IgD-negative memory B cell (primary cell): Measurements from ENCODE around the gene FAM20C. TPM values are rescaled to one million over a fixed set of nuclear protein-coding genes. Genes with fewer than 3 reads are reported as not detected.
A peak's percentile ranks its signal among the peaks of the same experiment; 100 is the strongest.
"Not testable (repeated sequence)": the region's sequence is repeated elsewhere in the genome, so short reads cannot be mapped to it uniquely, and the experiment has no call there.

Source experiments
- H3K27ac Mint-ChIP-seq, 3 donors: one replicate each; pipeline ENCODE4 v1.8.0; 2020 to 2022; ENCODE audit warnings: mild to moderate bottlenecking in 3 of 3, mixed read lengths in 3 of 3, moderate library complexity in 1 of 3
- H3K27me3 Mint-ChIP-seq: one replicate; pipeline ENCODE4 v1.8.0; 2021; ENCODE audit warnings: mixed read lengths
- H3K36me3 Mint-ChIP-seq: one replicate; pipeline ENCODE4 v1.8.0; 2020; ENCODE audit warnings: mild to moderate bottlenecking, mixed read lengths
- H3K4me1 Mint-ChIP-seq, 3 donors: one replicate each; pipeline ENCODE4 v1.8.0; 2020 to 2022; ENCODE audit warnings: mixed read lengths in 3 of 3, mild to moderate bottlenecking in 1 of 3
- H3K4me3 Mint-ChIP-seq, 4 donors: one replicate each; pipeline ENCODE4 v1.8.0; 2020 to 2022; ENCODE audit warnings: mild to moderate bottlenecking in 4 of 4, mixed read lengths in 4 of 4, moderate library complexity in 3 of 4
- H3K9me3 Mint-ChIP-seq, 3 donors: one replicate each; pipeline ENCODE4 v1.8.0; 2020 to 2021; ENCODE audit warnings: mixed read lengths in 3 of 3, mild to moderate bottlenecking in 1 of 3
- polyA plus RNA-seq: library from polyadenylated mRNA; unstranded; fragments of 300-500 nt; fragmentation: Illumina TruSeq; gene quantifications from one replicate; pipeline ENCODE4 v1.2.3, GENCODE V29; 2021

Gene FAM20C
- polyA plus RNA-seq, 1 donor from 2014 or later: not detected

GRCh38 chr7:176786-177459 is 15.4 kb upstream of the FAM20C start:
- Mint-ChIP-seq H3K4me1 (no peaks in the 10 kb centered on the region), H3K27ac (peak overlapping the region in 1 of 3 donors; percentile 76), H3K4me3 (no peak overlapping the region), H3K27me3 (peaks cover 2% of the 10 kb centered on the region), H3K36me3 (no peaks in the 10 kb centered on the region), H3K9me3 (no peaks in the 10 kb centered on the region)

DNA sequence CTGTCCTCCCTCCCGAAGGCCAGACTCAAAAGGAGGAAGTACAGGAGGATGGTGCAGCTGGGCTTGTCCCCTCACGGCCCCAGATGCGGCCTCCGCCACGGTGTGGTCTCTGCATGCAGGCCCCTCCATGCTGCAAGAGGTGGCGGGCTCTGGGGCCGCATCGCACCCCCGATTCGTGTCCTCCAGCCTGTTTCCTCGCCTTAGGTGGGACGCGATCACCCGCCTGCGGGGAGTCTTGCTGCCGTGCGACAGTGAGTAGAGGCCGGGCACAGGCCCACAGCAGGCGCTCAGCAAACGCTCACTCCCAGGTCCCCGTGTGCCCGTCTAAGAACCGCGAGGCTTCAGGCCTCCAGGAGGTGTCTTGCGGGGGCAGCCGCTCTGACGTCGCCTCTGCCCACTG is 13.9 kb upstream of the FAM20C start:
- Mint-ChIP-seq H3K27ac (no peak overlapping the region), H3K27me3 (no peaks in the 10 kb centered on the region), H3K9me3 (no peaks in the 10 kb centered on the region), H3K4me1 (peaks cover 0 to 2% (median 0%) of the 10 kb centered on the region in 3 donors), H3K4me3 (no peak overlapping the region), H3K36me3 (no peaks in the 10 kb centered on the region)

GRCh38 chr7:179209-179681 is 13.1 kb upstream of the FAM20C start:
- H3K4me1 Mint-ChIP-seq: peaks cover 0 to 2% (median 0%) of the 10 kb centered on the region in 3 donors
- no peak overlapping the region for H3K4me3 Mint-ChIP-seq

GRCh38 chr7:179948-180694 is 12.2 kb upstream of the FAM20C start:
- no peaks in the 10 kb centered on the region for H3K27me3 Mint-ChIP-seq
- no peak overlapping the region for H3K27ac Mint-ChIP-seq
- H3K4me3 Mint-ChIP-seq: no peak overlapping the region
- H3K36me3 Mint-ChIP-seq: no peaks in the 10 kb centered on the region
- H3K4me1 Mint-ChIP-seq: peaks cover 0 to 2% (median 0%) of the 10 kb centered on the region in 3 donors
- H3K9me3 Mint-ChIP-seq: no peaks in the 10 kb centered on the region

More at GRCh38 chr7:179209-179681, 13.1 kb upstream of the FAM20C start:
- Mint-ChIP-seq H3K36me3 (no peaks in the 10 kb centered on the region), H3K27me3 (no peaks in the 10 kb centered on the region), H3K27ac (peak overlapping the region in 1 of 3 donors; percentile 61), H3K9me3 (no peaks in the 10 kb centered on the region)

DNA sequence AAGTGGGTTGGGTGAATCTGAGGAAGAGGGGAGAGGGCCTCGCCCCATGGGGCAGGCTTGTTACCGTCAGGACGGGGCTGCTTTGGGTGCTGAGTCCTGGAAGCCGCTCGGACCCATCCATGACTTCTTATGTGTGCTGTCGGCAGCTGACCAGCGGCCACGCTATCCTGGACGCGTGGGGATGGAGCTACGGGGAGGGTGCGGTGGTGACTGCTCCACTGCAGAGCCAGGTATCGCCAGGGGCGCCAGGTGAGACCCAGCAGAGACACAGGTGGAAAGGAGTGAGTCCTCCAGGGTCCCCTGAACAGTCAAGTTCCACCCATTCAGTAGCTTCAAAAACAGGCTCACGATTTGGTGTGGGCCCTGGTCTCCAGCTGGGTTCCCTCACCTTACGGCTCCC is 10.6 kb upstream of the FAM20C start:
- Mint-ChIP-seq H3K36me3 (no peaks in the 10 kb centered on the region), H3K4me1 (peaks cover 0 to 2% (median 0%) of the 10 kb centered on the region in 3 donors), H3K27me3 (no peaks in the 10 kb centered on the region), H3K4me3 (no peak overlapping the region), H3K27ac (no peak overlapping the region), H3K9me3 (no peaks in the 10 kb centered on the region)

GRCh38 chr7:182502-182901 is 9.9 kb upstream of the FAM20C start:
- not testable (repeated sequence) for H3K4me1 Mint-ChIP-seq, H3K27me3 Mint-ChIP-seq, H3K9me3 Mint-ChIP-seq, H3K4me3 Mint-ChIP-seq, H3K36me3 Mint-ChIP-seq, H3K27ac Mint-ChIP-seq

DNA sequence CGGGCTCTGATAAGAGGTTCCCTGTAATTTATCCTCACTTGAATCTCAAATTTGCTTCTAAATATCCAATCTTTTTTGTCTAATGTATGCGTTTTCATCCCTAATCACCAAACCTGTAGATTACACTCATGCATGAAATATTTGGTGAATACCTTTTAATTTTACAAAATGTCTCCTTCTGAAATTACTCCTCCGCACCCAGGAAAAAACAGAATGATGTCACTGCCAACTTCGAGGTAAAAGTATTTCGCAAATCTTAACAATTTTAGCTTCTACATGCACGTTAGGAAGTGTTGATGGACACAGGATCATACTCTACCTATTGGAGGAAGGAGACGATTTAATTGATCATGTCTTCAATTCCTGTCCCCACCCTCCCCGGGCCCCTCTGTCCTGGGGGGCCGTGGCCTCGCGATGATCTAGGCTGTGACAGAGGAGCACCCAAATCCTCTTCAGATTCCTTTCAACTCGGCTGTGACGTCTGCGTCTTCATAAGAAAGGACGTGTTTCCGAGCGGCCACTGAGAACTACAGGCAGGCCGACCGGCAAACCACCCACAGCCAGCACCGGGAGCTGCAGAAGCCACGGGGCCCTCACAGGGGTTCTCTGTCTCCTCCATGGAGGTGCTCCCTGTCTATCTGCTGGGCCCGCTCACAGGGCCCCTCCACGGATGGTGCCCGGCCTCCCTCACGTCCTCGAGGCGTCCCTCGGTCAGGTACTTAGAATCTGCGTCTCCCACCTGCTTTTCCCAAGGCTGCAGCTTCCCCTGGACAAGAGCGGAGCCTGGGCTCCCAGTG is 8.7 kb upstream of the FAM20C start:
- Mint-ChIP-seq H3K36me3 (no peaks in the 10 kb centered on the region), H3K4me1 (peaks cover 0 to 2% (median 0%) of the 10 kb centered on the region in 3 donors), H3K27me3 (no peaks in the 10 kb centered on the region), H3K9me3 (peaks cover 0 to 4% (median 0%) of the 10 kb centered on the region in 3 donors), H3K4me3 (no peak overlapping the region), H3K27ac (no peak overlapping the region)

GRCh38 chr7:184294-185264 is 7.8 kb upstream of the FAM20C start:
- Mint-ChIP-seq H3K27me3 (peaks cover 2% of the 10 kb centered on the region), H3K9me3 (peaks cover 0 to 4% (median 0%) of the 10 kb centered on the region in 3 donors), H3K4me3 (no peak overlapping the region), H3K4me1 (peaks cover 0 to 2% (median 0%) of the 10 kb centered on the region in 3 donors), H3K27ac (no peak overlapping the region), H3K36me3 (no peaks in the 10 kb centered on the region)

GRCh38 chr7:186516-187113 is 5.8 kb upstream of the FAM20C start:
- Mint-ChIP-seq H3K27ac (no peak overlapping the region), H3K27me3 (peaks cover 13% of the 10 kb centered on the region), H3K36me3 (no peaks in the 10 kb centered on the region), H3K9me3 (peaks cover 0 to 4% (median 0%) of the 10 kb centered on the region in 3 donors), H3K4me3 (no peak overlapping the region), H3K4me1 (peaks cover 0 to 4% (median 2%) of the 10 kb centered on the region in 3 donors)

DNA sequence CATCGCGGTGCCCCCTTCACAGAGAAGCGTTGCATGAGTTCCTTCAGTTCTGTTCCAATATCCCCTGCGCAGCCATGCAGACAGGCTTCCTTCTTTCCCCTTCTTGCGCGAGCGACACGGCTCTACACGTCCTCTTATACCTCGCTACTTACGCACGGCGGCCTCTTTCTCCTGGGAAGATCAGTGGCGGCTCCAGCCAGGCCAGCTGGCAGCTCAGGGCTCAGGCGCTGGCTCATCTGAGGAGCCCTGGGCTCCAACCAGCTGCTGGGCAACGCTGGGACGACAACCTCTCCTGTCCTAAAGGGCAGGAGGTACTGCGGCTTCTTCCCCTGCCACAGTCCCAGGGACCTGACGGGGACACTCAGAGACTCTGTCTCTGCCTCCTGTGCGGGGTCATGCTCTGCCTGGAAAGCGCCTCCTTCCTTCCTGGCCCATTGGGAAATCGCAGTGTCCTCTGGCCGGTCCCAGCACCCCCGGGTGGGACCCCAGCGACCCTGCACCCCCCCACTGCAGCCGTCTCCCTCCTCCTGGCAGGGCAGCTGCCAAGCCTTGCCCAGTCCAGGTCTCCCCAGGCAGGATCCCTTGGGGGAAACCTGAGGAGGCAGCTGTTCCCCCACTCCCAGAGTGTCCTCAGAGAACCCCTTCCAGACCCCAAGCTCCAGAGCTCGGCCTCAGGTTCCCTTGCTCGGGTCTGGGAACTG is 5.0 kb upstream of the FAM20C start:
- no peak overlapping the region for H3K4me3 Mint-ChIP-seq
- peaks cover 14% of the 10 kb centered on the region for H3K27me3 Mint-ChIP-seq
- peaks cover 0 to 4% (median 3%) of the 10 kb centered on the region in 3 donors for H3K4me1 Mint-ChIP-seq
- H3K27ac Mint-ChIP-seq: no peak overlapping the region
- no peaks in the 10 kb centered on the region for H3K36me3 Mint-ChIP-seq
- peaks cover 0 to 4% (median 0%) of the 10 kb centered on the region in 3 donors for H3K9me3 Mint-ChIP-seq

DNA sequence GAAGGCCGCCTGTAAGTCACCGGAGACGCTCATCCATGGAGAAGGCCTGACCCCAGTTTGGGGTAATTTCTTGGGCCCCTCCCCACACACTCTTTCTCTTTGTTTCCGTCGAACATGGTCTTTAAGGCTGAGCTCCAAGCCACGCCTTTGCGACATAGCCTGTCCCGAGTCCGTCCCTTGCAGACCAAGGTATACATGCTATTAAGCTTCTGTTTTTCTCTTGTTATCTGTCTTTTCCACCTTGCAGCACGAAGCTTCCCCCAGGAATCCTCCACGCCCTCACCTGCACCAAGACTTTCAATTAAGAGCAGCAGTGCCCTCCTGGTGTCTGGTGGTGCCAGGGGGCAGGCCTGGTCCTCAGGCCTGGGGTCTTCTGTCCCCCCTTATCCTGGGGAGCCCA is 4.2 kb upstream of the FAM20C start:
- H3K4me3 Mint-ChIP-seq: no peak overlapping the region
- no peaks in the 10 kb centered on the region for H3K36me3 Mint-ChIP-seq
- H3K27ac Mint-ChIP-seq: no peak overlapping the region
- H3K27me3 Mint-ChIP-seq: peaks cover 14% of the 10 kb centered on the region
- H3K4me1 Mint-ChIP-seq: peaks cover 0 to 3% (median 3%) of the 10 kb centered on the region in 3 donors
- peaks cover 0 to 4% (median 0%) of the 10 kb centered on the region in 3 donors for H3K9me3 Mint-ChIP-seq

GRCh38 chr7:188727-189500 is 3.5 kb upstream of the FAM20C start:
- H3K36me3 Mint-ChIP-seq: no peaks in the 10 kb centered on the region
- no peak overlapping the region for H3K4me3 Mint-ChIP-seq
- peaks cover 0 to 4% (median 0%) of the 10 kb centered on the region in 3 donors for H3K9me3 Mint-ChIP-seq
- H3K27me3 Mint-ChIP-seq: peaks cover 18% of the 10 kb centered on the region
- peaks cover 0 to 3% (median 3%) of the 10 kb centered on the region in 3 donors for H3K4me1 Mint-ChIP-seq
- H3K27ac Mint-ChIP-seq: no peak overlapping the region

DNA sequence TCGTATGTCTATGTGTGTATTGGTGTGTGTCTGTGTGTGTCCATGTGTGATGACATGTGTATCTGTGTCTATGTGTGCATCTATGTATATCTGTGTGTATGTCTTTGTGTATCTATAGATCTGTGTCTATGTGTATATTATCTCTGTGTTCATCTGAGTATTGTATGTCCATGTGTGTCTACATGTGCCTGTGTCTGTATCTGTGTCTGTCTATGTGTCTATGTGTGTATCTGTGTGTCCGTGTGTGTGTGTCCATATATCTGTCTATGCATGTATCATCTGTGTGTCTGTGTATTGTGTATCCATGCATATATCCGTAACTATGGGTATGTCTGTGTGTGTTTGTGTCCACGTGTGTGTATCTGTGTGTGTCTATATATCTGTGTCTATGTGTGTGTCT is 2.7 kb upstream of the FAM20C start:
- no peaks in the 10 kb centered on the region for H3K36me3 Mint-ChIP-seq
- no peak overlapping the region for H3K27ac Mint-ChIP-seq
- H3K4me1 Mint-ChIP-seq: peaks cover 0 to 3% (median 3%) of the 10 kb centered on the region in 3 donors
- peaks cover 0 to 4% (median 0%) of the 10 kb centered on the region in 3 donors for H3K9me3 Mint-ChIP-seq
- H3K27me3 Mint-ChIP-seq: peaks cover 22% of the 10 kb centered on the region
- H3K4me3 Mint-ChIP-seq: peak overlapping the region in 1 of 4 donors; percentile 15
